HG03342 (cell line): ENCODE data around the gene ATP11C.
A peak's percentile ranks its signal among the peaks of the same experiment; 100 is the strongest.
"Not testable (repeated sequence)": the region's sequence is repeated elsewhere in the genome, so short reads cannot be mapped to it uniquely, and the experiment has no call there.

Source experiments
- ATAC-seq: cut with Tn5 transposase; IDR thresholded peaks from one replicate; pipeline ENCODE4 v1.9.1; 2021; ENCODE audit warnings: mild to moderate bottlenecking, moderate library complexity; ENCODE audit not compliant: unreplicated experiment

Gene ATP11C

DNA sequence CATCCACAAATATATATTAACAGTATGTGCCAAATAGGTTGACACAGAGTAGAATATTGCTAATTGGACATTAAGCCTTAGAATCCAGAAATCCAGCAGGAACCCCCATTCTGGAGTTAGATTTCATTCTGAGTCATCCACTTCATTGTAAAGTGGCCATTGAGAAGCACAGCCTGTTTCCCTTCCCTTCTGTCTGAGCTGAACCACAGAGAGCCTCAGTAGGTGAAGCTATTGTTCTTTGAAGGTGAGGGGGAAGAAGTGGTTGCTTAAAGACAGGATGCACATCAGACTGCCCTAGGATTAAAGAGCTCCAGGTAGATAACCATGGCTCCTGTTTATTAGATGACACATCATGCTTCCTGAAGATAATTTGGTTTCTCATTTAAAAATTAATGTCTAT, 194.3 kb downstream of the ATP11C start:
- ATAC-seq = no peak

- no peak for ATAC-seq
These were observed 196.7 kb downstream of the ATP11C start for GRCh38 chrX:139736151-139736550.

- no peak for ATAC-seq
These were observed 197.9 kb downstream of the ATP11C start for GRCh38 chrX:139734996-139735395.

GRCh38 chrX:139725720-139726119, 207.1 kb downstream of the ATP11C start:
- ATAC-seq = peak; percentile 86

DNA sequence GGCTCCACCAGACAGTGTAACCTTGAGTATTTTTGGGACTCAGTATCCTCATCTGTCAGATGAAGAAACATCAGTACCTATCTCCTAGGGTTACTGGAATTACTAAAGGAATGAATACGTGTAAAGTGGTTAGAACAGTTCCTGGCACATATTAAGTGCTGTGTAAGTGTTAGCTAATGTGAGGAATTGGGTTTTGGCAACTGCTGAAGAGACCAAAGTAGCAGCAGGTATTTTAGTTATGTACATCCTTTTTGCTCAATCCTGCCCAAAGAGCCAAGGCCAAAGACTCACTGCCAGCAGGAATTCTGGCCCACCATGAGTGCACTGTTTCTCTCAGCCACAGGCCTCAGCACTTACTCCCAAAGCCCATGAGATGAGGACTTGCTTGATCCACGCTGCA, 208.2 kb downstream of the ATP11C start:
- ATAC-seq = no peak

GRCh38 chrX:139720979-139721378, 211.9 kb downstream of the ATP11C start:
- no peak for ATAC-seq

DNA sequence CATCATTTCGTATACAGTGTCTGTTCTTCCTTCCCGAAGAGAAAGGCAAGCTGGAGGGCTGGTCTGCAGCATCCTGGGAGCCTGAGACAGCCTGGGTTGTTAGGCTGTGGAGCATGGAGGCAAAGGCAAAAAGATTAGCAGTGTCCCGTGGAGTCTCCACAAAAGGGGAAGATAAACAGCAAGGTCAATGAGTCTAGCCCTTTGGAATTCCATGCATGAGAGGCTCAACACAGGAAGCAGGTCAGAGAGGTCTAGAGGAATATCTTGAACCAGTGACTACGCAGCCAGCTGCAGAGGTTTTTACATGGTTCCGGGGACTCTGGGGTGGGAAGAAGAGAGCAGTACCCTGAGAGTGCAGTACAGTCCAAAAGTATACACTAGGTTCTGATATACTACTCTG, 212.7 kb downstream of the ATP11C start:
- no peak for ATAC-seq

DNA sequence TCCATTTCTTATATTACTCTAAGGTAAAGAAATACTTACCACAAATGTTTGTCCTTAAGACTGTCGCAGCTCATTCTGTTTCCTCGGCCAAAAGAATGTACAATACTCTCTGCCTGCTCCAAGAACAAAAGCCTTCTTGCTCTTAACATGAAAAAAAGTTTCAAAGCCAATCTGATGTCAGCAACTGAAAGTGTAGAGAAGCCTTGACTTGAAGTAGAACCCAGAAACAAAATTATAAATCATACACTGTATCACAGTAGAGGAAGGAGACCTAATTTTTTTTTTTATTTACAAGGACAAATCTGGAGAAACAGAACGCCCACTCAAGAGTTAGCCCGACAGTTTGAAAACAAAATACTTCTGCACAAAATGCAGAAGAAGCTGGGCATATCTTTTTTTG, 224.8 kb downstream of the ATP11C start, which contains the start of gene MCF2:
Gene MCF2 (minus strand): TSS at position 101 of the 400 bp plus-strand sequence. CDS start 56,423 bp downstream, outside the sequence.
- ATAC-seq = no peak

DNA sequence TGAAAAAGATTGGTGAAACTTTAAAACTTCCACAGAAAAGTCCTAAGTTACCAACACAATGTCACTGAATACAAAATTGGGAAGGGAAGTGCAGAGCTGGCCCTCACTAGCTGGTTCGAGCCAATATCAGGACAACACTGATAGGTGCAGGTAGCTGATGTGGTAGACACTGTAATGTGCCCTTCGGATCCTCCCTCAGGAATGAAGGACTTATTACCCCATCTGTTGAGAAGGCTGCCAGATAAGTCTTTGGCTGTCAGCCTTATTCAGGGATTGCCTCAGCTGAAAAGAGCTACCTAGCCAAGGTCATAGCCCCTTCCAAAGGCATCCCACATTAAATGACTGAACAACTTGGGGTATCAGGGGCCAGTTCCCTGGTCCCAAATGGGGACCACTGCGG, 230.2 kb downstream of the ATP11C start:
- ATAC-seq = no peak

DNA sequence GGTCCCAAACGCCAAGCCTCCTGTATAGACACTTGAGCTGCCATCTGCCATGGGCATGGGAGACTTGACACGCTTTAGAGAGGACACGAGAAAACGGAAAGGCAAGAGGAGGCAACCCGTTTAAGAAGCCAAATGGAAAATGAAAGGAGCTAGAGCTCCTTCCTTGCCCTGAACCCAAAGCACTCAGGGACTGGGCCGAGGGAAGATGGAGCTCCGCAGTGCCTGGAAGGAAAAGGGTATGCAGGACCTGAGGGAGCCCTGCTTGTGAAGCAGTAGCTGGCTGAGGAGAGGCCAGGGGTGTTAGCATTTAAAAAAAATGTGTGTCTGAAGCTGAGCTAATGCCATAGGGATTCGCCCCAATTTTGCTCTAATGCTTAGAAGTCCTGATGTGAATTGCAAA, 239.9 kb downstream of the ATP11C start:
- no peak for ATAC-seq

DNA sequence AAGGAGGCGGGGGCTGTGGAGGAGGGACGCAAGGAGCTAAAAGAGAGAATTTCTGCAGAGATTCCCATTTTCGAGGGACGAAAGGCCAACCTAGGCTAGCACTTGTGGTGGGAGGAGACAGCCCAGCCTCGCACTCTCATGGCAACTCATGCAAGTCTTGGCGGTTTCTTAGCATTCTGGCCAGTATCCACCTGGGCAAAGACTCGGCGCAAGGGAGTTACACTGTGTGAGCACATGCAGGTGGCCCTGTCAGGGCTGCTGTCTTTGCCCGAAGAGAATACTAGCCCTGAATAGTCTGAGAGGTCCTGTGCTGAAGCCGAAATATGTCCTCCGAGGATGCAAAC, 240.4 kb downstream of the ATP11C start:
- no peak for ATAC-seq

- no peak for ATAC-seq
These were observed 240.9 kb downstream of the ATP11C start for GRCh38 chrX:139691843-139692505.

DNA sequence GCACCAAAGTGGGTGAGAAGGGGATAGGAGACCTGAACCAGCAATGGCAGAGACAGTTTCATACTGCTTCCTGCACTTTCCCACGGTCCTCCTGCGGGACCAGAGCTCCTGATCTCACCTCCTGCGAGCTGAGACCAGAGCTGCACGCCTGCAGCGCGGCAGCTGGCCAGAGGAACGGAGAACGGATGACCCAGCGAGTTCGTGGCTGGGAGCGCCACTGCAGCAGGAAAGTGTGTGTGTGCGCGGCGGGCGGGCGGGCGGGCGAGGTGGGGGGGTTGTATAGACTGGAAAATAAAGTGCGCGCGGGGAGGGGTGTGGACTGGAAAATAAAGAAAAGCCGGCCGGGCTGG, 241.4 kb downstream of the ATP11C start:
- no peak for ATAC-seq

DNA sequence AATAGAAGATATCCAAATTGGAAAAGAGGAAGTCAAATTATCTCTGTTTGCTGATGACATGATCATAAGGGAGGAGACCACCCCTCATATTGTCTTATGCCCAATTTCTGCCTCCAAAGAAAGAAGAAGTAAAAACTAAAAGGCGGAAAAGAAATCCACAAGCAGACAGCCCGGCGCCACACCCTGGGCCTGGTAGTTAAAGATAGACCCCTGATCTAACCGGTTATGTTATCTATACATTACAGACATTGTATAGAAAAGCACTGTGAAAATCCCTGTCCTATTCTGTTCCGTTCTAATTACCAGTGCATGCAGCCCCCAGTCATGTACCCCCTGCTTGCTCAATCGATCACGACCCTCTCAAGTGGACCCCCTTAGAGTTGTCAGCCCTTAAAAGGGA, 247.7 kb downstream of the ATP11C start:
- not testable (repeated sequence) for ATAC-seq

GRCh38 chrX:139680356-139680755, 252.5 kb downstream of the ATP11C start:
- no peak for ATAC-seq
